Skin of body (tissue), 2 donors: ENCODE measurements around the gene ROS1. TPM values are rescaled to one million over a fixed set of nuclear protein-coding genes. Genes with fewer than 3 reads are reported as not detected.

Source experiments
- DNase-seq: peaks from one replicate; lab custom pipeline; 2025; lab: John Stamatoyannopoulos, UW
- total RNA-seq: library from RNA; depleted of rRNA; stranded (reverse); fragments of >200 nt; gene quantifications from one replicate; pipeline ENCODE4 v1.2.3, GENCODE V29; 2014

The ROS1 gene
- total RNA-seq, 1 donor from 2014 or later, result 0.10 TPM

DNA sequence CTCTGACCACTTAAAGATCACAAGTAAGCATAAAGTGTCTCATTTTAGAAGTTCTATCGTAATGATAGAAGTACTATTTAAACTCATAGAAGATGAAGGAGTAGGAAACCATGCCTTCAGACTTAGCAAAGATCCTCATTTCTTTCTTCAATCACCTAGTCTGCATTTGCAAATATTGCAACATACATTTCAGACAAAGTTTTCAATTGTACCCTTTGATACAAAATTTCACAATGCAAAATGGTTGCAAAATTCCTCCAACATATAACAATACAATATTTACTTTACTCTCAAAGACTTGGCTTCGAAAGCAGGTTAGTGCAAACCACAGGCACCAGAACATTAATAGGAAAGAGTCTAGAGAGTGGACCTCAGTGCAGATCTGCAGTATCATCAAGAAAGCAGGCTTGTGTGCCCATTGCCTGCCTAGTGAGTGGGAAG lies 16.1 kb upstream of the ROS1 start:
- no peak for DNase-seq

DNA sequence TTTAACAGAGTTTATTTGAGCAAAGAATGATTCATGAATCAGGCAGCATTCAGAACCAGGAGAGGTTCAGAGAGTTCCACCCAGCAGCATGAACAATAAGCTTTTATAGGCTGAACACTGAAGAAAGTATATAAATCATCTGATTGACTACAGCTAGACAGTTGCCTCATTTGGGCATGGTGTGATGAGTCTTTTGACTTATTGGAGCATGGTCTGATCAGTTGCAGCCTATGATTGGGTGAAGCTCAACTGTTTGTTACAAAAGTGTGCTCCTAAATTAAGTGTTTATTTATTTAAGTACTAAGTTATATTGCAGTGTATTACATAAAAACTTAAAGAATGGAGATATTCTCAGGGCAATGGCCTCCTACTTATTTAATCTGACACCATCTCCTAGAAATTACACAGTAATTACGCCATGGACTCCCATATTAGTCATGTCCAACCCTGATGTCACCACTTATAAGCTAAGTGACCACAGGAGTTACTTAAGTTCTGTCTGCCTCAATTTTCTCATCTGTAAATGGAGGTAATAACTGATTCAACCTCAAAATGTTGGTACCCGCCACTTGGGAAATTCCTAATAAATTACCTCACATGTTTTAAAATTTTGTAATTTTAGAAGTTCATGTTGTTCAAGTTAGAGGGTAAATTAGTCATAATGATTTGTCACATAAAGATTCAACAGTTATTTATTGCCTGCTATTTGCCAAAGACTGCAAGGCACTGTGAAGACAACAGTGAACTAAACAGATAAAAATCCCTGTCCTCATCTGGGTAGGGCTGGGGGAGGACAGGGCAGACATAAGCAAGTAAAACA lies 15.2 kb upstream of the ROS1 start:
- DNase-seq, result no peak

DNA sequence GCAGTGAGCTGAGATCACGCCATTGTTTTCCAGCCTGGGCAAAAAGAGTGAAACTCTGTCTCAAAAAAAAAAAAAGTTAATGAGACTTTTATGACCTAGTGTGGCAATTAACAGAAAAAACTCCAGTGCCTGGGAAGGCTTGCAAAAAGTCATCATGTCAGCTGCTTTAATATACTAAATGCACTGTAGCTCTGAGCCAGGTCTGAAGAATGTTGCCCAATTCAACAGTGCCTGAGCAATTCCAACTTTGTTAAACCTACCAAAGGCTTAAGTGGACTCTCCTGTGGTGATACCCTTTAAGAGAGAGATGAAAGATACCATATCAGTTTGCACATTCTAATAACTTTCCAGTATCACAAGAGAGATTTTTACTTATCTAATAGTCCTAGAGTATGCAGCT lies 6.5 kb upstream of the ROS1 start:
- no peak for DNase-seq

DNA sequence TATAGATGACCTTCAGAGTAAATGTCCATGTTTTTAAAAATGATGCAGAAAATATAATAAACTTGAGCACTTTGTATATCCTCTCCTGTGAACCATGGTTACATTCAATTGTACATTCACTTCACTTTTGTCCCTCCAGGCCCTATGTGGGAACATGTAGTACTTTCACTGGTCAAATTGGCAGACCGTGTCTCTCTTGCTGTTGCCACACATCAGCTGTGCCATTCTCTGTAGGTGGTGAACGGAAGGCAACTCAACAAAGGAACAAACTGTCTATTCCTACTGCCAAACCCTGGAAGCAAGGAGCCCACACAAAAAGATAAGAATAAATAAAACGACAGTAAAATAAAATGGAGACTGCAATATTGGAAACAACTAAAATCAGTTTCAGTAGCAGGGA lies 2.0 kb downstream of the ROS1 start:
- DNase-seq, result no peak

DNA sequence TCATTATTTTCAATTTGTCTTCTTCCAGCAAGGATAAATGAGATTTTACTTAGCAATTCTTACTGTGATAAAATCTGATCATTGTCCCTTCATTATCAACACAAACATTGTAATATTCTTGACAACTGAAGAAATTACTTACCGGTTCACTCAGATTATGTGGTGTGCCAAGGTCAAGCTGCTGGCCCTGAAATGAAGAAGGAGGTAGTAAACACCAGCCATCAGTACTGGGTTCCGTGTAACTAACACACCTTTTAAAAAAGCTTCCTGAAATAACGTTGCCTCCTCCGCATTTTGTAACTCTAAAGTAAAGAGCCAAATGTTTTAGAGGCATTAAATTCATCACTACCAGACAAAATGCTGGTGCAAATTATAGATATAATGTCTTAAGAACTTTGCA lies 7.4 kb downstream of the ROS1 start:
- no peak for DNase-seq

DNA sequence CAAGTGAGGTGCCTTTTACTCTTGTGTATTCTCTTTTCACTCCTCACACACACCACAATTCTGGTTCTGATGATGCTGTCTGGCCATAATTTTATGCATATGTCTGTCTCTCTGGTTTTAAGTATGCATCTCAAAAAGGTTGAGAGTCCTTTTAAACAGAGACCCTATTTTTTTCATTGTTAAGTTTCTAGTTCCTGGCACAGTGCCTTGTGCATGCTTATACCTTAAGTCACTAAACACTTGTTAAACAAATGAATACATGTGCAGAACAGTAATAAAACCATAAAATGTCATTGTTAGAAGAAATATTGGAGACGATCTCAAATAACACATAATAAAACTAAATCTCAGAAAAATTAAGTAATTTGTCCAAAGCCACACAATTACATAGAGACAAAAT lies 7.9 kb downstream of the ROS1 start:
- DNase-seq, result no peak

DNA sequence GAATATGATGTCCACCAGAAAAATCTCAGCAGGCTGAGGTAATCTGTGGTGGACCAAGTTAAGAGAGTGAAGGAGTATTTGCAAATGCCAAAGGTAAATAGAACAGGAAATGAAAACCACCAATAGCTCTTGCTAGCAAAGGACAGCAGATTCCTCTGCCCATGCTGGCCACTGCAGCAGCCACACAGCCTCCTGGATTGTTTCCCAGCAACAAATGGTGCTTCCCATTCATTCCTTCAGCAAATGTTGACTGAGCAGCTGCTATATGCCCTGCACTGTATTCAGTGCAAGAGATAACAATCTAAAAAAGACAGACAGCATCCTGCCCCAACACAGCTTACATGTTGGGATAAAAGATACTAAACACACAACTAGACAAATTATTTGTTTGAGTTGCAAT lies 11.0 kb downstream of the ROS1 start:
- DNase-seq, result no peak

DNA sequence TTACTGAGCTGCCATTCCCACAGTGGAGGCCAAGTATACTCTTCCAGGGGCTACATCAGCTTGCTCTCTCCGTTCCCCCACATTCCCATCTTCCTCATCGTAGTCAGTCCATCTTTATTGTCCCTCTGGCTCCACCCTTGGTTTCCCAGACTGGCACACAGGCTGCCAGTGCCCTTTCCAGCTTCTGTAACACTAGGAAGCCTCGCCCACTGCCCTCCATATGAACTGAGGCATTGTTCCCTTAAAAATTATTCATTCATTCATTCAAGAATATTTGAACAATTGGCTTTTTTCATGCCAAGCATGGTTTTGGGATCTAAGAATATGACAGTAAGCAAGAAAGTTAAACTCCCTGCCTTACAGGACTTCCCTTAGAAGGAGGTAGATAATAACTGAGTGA lies 14.3 kb downstream of the ROS1 start:
- DNase-seq, result no peak

DNA sequence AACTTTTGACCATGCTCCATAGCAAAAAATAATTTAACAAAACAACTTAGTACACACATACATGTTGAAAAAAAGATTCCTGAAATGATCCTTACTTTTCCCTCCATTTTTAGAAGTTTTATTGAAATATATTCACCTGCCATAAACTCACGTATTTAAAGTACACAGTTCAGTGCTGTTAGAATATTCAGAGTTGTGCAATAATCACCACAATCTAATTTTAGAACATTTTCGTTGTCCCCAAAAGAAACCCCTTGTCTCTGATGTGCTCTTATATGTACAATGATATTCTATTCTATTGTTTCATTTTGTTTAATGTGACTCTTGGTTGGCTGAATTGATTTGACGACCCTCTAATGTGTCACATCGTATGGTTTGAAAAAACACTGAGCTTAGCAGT lies 15.9 kb downstream of the ROS1 start:
- no peak for DNase-seq

DNA sequence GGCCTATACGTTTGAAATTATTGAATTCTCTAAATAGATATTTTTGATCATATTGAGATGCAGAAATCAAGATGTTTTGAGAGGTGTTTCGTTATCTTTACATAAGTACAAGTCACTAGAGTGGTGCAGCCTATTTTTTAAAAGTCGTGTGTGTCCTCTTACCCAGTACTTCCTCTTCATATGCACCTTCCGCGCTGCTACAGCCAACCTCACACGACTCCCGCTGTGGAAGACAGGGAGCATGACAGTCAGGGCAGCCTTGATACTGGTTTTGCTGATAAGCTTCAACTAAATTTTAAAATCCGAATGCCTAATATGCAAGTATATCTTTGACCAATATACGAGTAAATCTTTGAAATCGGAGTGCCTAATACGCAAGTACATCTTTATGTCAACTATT lies 16.3 kb downstream of the ROS1 start:
- no peak for DNase-seq

DNA sequence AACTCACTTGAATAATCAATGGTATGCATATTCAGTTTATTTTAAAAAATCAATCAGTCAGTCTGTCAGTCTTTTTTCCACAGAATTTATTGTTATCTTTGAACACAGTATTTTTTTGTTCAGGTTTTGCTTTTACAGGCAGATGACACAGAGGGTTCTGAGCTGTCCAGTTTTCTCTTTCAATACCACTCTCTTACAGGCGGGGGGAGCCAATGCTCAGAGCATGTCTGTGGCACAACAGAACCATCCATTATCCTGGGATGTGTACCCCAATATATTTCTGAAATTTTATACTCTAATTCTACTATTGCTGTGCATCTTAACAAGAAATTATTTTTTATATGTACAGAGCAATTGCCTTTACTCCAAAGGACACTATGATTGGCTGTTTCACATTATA lies 21.2 kb downstream of the ROS1 start:
- no peak for DNase-seq

DNA sequence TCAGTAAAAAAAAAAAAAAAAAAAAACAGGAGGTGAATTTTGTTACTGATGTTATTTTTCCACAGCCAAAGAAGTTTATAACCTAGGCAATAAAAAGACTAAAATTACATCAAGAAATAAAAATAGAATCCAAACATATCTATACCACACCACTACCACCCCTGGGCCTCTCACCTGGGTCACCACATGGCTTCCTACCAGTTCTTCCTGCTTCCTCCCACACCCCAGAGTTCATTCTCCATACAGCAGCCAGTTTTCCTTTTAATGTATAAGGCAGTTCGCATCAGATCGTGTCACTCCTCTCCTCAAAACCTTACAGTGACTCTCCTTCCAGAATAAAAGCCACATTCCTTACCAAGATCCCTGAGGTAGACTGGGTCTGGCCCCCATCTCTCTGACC lies 23.9 kb downstream of the ROS1 start:
- no peak for DNase-seq

DNA sequence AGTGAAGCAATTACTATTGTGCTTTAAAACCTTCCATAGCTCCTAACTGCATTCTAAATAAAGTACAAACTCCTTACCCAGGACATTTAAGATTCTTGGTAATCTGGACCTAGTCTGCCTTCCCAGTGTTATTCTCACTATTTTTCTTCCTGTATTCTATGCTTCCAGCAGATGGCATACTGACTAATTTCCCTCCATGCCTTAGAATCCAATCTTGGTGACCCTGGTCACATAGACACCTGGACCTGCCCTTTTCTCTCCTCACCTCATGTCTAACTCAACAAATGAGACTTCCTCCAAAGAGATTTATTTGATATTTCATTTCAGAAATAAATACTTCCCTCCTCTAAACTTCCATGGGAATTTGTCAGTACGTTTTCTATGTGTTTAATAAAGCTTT lies 25.8 kb downstream of the ROS1 start:
- DNase-seq, result no peak

DNA sequence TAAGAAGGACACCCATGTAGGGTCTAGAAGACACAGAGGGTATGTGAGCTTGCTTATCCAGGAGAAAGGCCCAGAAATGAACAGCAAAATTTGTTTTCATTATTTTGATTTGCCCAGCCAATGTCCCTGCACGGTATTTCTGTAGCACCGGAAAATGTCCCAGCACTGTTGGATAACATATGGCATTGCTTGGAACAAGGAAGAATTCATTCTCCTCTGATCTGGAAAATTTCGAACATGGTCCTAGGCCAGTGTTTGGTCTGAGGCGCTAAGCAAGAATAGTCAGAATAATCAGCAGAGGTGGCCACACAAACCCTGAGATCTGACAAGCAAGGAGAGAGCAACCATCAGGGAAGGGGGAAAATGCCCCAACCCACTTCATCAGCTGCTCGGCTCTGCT lies 26.6 kb downstream of the ROS1 start:
- DNase-seq, result no peak

DNA sequence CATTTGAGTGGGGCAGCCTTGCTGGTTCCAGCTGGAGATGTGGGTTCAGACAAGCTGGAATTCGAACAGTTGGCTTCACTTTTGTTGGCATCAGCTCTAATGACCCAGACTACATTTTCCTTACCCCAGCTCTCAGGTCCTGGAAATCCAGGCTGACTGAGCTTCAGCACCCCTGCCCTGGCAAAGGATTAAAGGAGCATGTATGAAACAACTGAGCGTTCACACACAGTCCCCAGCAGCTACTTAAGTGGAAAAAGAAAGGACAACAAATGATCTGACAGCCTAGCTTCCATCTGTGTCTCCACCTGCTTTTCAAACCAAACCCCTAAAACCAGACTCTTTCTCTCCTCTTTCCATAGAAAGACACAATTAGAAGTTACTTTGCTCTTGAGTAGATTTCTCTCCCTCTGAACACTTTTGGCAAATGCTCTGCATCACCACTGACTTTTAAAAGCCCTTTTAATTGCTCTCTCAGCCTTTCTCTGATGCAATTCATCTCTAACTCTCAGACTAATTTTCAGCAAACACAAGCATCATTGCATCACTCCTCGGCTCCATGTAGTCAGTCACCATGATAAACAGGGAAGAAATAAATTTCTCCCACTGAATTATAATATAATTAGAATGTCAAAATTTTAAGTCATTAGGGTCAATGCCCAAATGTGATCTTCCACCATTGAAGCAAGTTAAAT lies 28.1 kb downstream of the ROS1 start:
- DNase-seq, result no peak

DNA sequence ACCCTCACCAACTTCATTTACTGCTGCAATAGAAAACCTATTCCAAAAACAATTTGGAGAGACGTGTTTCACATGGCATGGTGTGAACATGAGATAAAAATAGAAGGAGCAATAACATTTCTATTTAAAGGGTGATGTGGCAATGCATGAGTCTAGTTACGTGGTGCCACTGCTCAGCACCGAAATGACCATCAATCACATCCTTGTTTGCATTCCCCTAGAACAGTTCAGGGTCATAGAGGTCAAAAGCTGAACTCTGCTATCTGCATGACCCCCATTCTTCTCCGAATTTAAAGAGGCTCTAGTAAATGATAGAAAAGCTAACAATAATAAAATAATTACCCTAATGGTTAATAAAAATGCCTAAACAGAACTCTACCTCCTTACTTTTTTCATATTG lies 29.5 kb downstream of the ROS1 start:
- no peak for DNase-seq

DNA sequence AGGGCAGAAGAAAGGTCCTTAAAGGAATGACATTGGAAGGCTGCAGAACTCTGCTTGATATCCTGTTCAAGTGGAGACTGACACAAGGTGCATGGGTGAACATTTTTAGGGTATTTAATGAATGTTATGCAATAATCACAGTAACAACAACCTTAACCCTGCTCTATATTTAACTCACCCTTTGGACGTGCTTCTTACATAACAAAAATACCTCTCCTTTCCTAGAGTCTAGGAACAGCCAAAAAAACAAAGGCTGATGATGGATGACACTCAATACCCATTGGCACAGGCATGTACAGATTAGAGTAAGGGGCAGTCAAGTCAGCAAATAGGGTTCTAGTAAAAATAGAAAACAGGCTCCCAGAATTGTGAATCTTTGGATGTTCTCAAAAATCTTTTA lies 30.6 kb downstream of the ROS1 start:
- DNase-seq, result no peak

DNA sequence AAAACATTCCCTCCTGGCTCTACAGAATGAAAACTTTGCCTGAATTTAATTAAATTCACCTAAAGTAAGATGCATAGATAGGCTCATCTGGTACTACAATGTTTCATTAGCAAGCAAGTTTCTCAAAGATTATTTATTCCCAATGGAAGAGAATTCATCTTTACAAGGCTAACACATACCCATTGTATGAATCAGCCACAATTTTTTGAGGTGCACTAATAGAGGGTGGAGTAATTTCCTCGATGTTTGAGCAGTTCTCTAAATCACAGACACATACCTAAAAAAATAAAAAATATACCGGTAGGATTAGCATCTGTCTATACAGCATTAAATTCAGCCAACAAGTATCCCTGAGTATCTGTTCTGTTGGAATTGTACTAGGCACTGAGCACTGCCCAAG lies 32.7 kb downstream of the ROS1 start:
- no peak for DNase-seq

DNA sequence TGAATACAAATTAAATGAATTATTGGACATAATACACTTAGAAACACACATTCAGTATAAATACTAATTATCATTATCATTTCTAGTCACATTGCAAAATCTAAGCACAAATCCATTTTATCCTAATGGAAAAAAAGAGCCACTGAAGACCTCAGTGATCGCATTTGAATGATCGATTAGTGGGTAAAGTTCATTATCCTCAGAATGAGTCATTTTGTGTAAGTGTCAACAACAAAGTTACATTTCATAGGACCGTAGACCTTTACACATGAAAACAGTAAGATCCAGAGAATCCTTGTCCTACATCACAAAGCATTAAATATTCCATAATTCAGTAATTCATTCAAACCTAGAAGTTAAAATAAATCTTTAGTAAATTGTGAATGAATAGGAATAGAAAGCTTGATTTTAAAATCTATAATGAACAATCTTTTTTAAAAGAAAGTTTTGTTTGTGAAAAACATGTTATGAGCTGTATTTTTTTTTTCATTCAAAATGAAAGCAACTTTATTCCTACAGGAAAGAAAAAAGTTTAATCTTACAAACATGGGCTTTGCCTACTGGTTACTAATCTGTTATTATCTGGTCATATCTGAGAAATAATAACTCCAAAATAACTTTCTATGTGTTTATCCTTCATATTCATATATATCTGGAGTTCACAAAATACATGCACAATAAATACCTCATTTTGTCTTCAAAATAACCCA lies 33.7 kb downstream of the ROS1 start:
- no peak for DNase-seq

DNA sequence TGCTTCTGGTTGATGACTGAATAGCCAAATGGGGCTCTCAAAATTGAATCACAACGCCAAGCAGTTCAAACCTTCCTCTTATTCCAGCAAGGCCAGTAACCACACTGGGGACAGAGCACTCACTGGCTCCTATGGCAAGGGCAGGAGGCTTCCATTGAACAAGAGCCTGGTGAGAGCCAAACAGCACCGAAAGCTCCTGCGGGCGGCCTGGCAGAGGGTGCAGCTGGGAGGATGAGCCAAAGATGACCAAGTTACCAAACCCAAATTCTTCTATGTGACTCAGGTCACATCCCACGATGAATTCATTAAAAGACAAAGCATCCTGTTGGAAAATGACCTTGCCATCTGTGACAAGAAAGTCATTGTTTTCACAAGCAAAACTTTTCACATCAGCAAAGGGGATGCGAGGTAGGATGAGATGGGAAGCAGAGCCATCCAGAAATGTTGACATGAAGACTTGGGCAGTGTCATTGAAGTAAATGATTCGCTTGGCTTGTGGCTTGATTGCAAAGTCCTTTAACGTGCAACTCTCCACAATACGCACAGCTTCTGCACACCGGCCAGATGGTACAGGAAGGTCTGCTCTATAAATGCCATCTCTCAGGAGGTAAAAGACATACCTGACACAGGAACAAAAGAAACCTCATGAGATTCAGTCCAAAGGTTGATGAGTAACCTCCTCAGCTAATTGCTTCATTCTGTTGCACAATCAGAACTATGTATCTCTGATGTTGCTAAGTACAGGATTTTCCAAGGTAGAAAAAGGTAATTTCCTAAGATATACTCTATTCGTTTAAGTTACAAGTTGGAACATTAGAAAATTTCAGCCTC lies 36.3 kb downstream of the ROS1 start:
- DNase-seq, result no peak

DNA sequence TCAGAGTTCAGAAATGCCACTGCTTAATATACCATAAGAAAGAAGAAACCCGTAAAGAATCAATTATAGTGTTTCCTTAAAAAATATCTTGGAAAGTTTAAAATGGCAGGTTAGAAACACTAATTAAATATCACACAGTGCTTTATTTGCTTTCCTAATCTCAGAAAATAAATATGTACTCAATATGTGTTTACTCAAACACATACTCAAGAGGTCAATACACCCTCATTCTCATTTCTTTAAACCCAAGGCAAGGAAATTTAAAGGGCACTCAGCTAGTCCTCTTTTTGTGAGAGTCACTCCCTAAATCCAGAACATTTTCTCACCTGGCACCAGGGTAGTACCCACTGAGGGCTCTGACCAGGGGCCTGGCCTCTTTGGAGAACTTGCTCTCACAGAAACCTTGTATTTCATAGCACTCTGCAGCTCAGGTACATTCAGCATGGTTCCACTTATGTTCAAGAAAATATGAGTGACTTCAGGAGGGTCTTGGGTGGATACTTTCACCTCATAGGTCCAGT lies 38.2 kb downstream of the ROS1 start:
- no peak for DNase-seq
